GM12873 (cell line): ENCODE results near the gene IGDCC3.

ENCODE experiments used
- TF ChIP-seq, protein P1 (sequence below): IDR thresholded peaks from 2 replicates; pipeline ENCODE4 v1.5.1; 2012; ENCODE audit warnings: low read depth, mild to moderate bottlenecking, moderate library complexity, low read length, control low read depth; ENCODE audit not compliant: insufficient read depth; ENCODE audit errors: missing control alignments

IGDCC3 gene

DNA sequence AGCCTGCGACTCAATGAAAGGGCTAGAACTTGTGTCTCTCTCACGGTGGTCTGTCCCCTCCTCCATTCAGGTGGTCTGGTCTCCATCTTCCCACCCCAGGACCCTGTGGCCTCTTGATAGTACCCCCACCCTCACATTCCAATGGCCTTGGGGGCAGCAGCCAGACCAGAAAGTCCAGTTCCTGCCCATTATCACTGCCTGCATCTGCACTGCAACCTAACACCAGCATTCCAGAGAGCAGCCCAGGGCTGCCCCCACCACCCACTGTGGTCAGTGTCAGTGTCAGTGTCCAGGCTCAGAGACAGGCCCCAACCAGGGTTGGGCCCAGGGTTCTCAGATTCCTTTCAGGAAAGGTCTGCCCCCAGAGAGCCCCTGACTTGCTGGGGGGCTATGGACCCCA lies 12.6 kb downstream of the IGDCC3 start:
- TF ChIP-seq, protein P1, sequence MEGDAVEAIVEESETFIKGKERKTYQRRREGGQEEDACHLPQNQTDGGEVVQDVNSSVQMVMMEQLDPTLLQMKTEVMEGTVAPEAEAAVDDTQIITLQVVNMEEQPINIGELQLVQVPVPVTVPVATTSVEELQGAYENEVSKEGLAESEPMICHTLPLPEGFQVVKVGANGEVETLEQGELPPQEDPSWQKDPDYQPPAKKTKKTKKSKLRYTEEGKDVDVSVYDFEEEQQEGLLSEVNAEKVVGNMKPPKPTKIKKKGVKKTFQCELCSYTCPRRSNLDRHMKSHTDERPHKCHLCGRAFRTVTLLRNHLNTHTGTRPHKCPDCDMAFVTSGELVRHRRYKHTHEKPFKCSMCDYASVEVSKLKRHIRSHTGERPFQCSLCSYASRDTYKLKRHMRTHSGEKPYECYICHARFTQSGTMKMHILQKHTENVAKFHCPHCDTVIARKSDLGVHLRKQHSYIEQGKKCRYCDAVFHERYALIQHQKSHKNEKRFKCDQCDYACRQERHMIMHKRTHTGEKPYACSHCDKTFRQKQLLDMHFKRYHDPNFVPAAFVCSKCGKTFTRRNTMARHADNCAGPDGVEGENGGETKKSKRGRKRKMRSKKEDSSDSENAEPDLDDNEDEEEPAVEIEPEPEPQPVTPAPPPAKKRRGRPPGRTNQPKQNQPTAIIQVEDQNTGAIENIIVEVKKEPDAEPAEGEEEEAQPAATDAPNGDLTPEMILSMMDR: no peak

DNA sequence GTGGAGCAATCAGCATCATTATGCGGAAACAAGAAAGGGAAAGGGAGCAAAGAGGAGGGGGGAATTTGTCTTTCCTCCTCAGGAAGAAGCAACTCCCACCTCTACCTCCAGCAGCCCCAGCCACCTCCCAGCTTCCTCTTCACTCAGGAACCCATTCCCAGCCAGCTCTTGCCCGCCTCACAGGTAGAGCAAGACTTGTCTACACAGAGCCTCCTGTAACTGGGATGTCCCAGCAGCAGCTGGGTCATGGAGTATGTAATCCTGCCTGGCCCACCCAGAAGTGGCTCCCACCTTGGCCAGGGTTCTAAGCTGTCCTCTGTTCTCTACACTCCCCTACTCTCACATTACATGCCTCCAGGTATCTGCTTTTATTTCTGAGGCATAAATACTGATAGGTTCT lies 14.0 kb downstream of the IGDCC3 start:
- TF ChIP-seq, protein P1: no peak

DNA sequence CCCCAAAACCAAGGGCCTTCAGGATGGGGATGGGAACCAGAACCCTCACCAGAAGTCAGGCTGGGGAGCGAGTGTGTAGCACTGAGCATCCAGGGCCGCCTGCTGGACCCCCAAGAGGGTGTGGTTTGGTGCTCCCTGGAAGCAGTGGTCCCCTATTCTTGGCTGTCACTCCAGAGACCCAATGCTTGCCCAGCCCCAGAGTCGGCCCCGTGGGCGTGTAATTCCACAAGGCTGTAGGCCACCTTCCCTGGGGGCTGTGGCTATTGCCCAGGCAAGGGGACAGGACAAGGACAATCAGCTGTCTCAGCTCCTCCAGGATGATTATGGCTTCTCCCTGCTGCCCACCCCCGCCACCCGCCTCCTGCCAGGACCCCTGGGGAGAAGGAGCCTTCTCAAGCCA lies 14.5 kb downstream of the IGDCC3 start:
- TF ChIP-seq, protein P1: no peak

DNA sequence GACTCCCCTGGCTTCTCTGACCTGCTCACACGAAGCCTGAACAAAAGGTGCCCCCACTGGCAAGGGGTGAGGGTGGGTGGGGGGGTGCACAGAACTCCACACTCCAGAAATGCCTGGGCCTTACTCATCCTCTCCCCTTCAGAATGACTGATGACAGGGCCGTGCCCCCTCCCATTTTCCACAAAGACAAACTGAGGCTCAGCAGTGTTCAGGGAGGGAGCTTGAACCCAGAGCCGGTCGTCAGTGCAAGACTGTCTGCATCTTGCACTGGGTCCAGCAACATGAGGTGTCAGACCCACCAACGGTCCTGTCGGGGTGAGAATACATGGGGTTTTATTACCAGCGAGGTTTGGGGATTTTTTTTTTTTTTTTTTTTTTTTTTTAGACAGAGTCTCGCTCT lies 15.3 kb downstream of the IGDCC3 start:
- TF ChIP-seq, protein P1: no peak

DNA sequence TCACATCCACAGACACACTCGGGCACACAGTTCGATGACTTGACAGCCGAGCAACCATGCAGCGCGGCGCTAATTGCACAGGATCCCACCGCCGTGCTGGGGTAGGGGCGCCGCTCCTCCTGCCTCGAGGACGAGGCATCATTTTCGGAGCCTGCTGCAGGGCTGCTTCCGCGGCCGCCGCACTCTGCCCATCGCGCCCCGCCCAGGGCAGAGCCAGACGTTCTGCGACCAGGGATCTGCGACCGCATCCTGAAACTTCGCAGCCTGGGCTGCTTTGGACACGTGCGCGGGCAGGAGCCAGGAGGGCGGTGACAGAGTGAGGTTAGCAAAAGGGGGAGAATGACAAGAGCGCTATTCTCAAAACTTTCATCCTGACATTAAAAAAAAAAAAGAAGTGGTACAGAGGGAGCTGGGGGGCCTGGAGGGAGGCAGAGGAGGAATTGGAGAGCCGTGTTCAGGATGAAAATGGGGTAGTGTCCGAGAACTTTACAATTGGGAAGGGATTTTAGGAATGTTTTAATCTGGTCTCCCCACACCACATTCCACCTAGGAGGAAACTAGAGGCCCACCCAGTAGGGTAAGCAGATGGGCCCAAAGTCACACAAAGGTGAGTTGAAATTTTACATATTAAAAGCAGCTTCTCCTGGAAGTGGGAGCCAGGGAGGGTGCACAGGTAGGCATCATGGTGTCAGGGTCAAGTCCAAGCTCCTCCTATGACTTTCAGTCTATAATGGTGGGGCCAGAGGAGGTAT lies 15.9 kb downstream of the IGDCC3 start:
- TF ChIP-seq, protein P1: no peak

DNA sequence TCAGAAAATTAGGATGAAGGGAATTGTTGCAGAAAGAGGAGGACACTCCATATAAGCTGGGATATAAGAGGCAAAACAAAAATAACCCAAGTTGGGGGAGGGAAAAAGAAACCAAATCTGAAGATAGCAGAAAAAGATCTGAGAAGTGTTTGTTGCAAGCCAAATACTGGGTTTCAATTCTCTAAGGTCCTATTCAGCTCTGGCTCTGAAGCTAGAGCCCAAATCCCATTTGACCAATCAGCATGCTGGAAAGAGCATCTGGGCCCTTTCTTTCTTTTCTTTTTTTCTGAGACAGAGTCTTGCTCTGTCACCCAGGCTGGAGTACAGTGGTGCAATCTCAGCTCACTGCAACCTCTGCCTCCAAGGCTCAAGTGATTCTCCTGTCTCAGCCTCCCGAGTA lies 17.3 kb downstream of the IGDCC3 start:
- TF ChIP-seq, protein P1: no peak

DNA sequence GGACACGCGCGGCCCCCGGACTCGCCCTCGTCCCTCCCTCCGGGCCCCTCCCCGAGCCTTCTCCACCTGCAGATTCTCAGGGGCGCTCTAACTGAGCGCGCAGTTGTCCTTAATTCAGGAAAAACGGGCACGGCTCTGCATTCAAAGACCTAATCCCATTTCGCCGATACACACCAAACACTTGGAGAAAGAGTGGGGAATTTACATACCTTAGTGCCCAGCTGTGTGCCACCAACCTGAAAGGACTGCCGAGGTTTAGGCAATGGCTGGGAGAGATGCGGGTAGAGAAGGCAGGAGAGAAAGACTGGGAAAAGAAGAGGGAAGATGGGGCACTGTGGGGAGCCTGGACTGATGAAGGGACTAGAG lies 21.8 kb downstream of the IGDCC3 start:
- TF ChIP-seq, protein P1: no peak
